Stimulated activated CD4-positive, alpha-beta T cell treated with anti-CD3 and anti-CD28 coated beads, Interleukin-4, amount 100 ng/mL, for 48 hours (primary cell): ENCODE data around the gene ACSS1.
A peak's percentile ranks its signal among the peaks of the same experiment; 100 is the strongest.

ENCODE experiments used
- DNase-seq, 2 donors: peaks; one replicate each; pipeline ENCODE4 v3.0.0-alpha.2; 2020; ENCODE audit warnings: low read depth in 2 of 2

Gene ACSS1

DNA sequence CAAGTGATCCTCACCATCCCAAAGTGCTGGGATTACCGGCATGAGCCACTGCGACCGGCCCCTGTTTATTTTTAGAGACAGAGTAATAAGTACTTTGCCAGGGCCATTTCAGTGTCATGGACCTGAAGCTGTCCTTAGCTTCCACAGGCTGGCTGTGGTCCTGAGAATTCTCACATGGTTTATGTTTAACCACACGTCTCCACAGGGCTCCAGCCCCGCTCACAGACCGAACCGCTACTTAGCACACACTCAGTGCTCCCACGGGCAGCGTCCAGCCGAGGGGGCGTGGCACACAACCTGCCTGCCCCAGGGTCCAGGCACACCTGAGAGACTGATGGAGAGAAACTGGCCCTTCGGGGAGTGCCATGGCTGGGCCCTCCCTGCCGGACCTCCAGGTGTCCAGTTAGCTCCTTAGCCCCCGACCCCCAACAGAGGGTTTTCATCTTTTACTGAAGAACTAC is 11.7 kb downstream of the ACSS1 start:
- no peak for DNase-seq

DNA sequence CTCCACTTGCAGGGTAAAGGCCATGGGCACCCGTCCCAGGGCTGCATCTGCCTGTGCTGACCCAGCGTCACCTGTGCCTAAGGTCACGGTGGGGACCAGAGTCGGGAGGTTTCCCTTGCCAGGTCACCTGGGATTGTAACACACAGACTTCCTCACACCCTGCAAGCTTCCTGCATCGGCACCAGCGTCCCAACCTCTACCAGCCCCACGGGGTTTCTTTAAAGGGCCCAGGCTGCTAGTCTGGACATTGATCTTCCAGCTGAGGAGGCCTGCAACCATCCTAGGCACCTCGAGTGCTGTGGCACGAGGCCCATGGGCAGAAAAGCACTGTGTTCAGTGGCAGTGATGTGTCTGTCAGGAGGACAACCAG is 12.6 kb downstream of the ACSS1 start:
- no peak for DNase-seq

DNA sequence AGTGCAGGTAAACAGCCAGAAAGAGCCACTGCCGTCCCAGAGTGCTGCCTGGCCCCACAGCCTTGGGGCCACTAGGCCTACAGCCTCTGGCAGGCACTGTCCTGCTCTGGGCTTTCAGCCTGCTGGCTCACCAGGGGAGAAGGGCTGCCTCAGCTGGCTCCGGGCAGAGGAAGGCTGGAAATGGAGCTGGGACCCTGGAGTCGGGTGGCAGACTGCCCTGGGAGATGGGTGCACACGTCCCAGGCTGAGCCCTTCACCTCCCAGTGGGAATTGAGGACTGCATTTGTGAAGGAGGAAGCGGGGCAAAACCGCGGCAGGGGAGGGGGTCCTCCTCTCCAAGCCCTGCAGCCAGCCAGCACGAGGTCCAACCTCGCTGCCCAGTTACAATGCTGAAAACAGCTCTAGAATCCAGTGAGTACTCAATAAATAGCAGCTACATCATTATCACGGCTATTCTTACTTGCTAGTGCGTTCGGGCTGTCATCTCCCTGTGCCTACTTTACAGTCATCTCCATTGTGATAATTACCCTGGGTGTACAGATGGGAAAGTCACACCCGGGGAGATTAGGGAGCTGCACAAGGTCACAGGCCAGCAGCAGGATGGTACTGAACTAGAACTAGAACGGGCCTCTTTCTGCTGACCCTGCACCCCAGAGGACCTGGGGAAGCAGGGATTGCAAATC is 13.1 kb downstream of the ACSS1 start:
- DNase-seq, result no peak

DNA sequence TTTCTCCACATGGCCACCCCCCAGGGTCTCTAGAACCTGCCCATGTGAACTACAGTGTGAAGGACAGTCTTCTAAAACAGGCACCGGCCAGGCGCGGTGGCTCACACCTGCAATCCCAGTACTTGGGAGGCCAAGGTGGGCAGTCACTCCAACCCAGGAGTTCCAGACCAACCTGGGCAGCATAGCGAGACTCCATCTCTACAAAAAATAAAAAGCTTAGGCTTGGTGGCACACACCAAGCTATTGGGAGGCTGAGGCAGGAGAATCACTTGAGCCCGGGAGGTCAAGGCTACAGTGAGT is 13.7 kb downstream of the ACSS1 start:
- DNase-seq, result no peak

DNA sequence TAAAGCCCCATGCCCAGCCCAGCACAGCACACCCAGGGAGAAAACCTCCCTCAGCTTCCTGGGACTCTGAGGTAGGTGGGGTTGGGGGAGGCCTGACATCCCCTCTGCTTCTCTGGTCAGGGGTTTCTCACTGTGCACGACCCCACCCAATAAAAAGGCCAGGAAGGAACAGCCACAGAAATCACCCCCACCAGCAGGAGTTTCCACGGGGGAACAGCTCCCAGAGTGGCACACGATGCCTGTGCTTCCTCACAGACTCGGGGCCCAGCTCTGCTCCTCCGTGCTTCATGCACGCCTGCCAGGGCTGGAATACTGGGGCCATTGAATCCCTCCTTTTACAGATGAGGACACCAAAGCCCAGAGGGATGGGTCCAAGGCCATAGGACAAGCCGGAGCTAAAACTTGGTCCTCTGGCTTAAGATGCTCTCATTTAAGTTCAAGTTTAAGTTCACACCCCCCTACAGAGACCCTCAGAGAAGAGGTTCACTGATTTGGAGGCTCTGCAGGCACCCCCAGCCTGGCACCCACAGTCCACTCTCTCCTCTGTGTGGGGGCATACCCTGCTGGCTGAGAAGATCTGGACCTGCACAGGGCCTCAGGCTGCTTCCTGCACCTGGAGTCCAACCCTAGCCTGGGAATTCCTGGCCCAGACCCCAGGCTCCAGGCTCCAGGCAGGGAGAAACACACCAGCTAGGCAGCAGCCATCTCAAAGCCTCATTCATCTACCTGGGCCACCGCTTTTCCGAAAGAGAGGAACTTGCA is 14.3 kb downstream of the ACSS1 start:
- no peak for DNase-seq

DNA sequence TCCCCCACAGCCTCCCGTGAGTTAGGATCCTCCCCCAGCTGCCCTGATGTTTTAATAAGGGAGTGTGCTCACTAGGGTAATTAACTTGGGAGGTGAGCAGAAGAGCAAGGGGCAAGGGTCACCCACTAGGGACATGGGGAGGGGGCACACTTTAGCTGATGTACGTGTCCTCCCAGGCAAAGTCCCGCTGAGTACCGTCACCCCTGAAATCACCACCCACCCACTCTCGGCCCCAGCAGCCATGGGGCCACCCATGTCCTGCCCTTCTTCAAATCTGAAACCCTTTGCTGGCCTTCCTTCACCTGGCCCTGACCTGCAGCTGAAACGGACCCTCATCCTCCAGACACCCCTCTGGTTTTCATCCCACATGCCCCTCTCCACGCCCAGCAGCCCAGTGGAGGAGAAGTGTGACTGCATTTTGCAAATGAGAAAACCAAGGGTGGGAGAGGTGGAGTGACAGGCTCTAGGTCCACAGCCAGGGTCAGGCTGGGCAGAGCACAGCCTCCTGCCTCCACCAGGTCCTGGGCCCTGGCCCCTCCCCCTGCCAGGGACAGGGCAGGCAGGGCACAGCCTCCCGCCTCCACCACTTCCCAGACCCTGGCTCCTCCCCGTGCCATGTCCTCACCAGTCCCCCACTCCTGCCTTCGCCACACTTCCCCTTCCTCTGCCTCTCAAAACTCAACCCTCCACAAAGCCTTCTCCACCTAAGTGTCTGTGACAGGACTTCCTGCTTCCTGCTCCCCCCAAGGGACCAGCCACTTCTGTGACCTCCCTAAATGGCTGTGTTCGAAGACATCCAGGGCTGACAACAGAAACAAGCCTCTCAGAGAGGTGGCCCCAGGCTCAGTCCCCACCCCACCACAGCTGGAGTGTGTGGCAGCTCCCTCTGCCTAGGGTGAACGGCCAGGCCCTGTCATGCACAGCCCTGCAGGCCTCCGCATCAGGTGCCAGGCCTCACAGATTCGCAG is 15.1 kb downstream of the ACSS1 start:
- DNase-seq, result peak in 1 of 2 donors; percentile 13

DNA sequence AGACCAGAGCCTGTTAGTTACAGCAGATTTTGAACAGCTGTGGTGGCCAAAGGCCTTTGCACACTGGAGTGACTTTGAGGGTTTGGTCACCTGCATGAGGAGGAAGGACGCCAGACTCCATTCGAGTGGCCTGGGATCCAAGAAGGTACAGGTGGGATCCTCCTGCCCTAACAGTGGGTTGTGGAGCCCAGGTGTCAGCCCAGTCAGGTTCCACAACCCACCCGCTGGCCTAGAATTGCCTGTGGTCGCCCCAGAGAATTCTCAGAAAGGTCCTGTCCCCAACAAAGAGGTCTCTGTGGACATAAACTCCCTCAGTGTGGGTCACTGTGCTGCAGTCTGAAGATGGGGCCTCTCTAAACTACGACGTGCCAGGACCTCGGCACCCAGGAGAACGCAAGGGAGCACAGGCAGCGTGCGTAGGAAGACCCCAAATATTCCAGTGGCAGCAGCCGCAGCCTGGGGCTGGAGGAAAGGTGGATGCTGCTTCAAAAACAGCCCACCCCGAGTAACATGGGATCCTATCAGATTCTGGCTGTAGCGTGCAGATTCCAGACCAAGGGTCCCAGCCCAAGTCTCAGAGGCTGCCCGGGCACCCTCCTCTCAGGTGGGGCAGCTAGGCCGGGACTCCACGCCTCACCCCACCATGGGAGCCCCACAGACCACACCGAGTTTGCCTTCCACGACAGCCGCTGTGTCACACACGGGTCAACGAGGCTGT is 16.0 kb downstream of the ACSS1 start:
- DNase-seq, result no peak

DNA sequence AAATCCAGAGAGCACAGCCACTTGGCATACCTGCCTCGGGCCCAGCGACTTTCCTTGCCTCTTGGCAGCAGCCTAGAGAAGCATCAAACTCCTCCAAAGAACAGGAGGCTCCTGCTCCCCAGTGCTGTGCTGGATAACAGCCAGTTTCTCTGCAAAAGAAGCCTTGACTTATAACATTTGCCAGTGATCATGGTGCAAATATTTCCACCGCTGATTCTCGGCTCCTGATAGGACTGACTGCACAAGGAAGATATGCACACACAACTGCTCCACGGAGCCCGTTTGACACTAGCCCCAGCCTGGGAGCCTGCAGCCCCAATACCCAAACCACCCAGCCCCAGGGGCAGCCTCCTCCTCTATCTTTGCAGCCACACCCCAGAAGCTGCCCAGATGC is 17.5 kb downstream of the ACSS1 start:
- no peak for DNase-seq

DNA sequence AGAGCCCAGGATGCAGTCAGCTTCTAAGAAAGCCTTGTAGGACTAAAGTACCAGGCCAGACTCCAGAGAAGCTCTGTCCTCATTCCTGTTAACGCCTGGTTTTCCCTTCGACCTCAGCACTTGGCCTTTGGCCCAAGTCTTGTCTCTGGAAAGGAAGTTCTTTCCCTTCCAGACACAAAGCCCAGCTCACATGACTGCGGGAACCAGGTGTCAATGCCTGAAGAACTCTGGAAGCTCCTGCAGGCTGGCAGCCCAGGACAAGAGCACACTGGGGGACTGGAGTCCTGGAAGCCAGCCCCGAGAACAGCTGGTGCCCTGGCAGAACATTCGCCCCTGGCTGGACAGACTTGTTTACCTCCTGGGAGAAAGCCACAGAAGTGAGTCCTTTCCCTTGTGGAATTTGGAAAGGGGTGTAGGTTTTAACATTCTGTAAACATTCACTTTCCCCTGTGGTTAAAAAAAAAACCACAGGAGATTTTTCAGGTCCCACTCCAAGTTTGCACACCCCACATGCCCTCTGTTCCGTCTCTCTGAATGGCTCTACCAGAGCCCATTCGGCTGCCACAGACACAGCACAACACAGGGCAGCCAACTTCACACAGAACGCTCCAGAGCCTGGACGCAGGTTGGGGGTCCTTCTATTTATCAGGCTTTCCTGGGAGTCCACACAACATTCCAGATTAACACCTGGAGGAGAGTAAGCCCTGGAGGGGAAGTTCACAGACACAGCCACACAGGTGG is 18.1 kb downstream of the ACSS1 start:
- no peak for DNase-seq

DNA sequence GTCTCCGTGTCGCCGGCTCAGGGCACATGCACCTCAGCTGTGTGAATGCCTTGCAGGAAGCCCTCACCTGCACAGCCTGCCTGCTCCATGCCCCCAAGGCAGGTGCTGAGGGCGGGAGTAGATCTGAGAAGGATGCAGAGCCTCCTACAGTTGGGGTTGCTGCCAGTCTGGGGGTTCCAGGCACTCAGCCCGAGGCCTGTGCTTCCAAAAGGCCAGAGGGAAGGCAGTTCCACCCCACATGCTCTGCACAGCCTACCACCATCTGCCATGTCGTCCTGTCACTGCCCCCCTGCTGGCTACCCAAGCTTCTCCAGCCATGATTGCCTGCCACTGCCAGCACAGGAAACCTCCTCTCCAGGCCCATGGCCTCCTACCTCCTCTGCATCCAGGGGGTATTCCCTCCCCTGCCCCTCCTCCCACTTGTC is 19.3 kb downstream of the ACSS1 start:
- no peak for DNase-seq

DNA sequence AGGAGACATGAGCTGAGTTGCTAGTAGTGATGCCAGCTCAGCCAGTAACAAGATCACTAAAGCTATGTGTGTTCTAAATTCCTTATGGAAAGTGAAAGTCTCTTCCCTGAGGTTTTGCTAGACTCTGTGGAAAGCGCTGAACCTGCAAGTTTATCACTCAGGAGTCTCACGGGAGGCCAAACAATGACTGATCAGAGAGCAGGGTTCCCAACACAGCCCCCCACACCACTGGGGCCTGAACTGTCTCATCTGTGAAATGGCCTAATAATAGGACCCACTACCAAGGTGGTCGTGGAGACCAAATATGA is 19.9 kb downstream of the ACSS1 start:
- DNase-seq, result no peak

DNA sequence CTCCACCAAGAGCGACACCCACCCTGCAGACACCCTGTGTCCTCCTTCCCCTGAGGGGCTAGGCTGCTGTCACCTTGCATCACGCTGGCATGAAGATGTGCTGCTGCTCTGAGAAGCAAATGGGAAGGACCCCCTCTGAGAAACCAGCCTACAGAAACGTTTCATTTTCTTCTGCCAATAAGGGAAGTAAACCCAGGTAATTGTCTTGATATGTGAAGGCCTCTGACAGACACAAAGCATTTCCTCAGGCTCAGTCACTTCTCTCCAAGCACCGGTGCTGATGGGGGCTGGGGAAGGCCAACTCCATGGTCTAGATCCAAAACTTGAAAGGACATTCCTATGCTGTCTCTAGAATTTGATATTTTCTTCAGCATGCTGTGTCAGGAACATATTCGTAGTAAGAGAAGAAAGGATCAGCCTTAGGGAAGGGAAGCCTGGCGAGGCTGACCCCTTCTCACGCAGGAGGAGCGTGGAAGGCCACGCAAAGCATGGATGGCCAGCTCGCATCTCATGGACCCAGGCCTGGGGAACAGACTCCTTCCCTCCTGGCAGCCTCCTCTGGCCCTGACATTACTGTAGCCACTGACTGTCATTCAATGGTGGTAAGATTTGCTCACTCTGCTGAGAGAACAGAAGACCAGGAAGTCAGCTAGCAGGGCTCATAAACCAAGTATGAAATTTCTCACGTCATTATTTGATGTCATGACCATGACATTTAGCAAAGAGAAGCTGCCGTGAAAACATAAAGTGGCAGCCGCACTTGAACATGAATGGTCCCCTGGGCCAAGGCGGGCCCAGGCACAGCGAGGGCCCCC is 20.4 kb downstream of the ACSS1 start:
- DNase-seq, result no peak

DNA sequence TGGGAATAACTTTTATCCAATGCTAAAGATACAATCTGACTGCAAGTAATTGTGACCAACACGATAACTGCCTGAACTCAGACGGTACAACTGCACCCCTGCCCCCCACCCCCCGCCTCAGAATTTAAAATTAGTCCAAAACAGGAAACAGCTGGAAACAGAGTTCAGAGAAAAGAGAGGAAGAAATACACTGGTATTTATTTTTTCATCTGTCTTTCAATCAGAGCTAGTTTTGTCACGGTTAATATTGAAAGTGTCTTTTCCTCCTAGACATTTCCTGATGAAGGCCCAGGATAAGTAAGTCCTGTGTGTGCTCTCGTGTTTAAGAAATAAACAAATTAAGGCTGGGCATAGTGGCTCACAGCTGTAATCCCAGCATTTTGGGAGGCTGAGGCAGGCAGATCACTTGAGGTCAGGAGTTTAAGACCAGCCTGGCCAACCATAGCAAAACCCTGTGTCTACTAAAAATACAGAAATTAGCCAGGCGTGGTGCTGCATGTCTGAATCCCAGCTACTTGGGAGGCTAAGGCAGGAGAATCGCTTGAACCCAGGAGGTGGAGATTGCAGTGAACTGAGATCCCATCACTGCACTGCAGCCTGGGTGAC is 21.5 kb downstream of the ACSS1 start:
- no peak for DNase-seq

DNA sequence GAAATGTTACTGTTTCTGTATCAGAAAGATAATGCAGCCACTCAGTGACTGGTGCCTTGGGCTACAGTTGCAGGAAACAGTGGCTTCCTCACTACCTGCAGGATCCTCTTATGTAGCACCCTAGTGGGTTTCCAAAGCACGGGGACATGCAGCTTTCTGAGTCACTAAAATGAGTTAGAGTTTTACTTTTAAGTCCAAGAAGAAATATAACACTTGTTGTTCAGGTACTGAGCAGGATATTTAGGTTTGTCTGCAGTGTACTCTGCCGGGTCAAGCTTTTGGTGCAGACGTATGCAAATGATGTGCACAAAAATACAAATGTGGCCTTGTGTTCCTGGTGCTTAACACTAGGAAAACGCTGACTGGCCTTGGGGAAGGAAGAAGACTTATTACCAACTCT is 22.0 kb downstream of the ACSS1 start:
- no peak for DNase-seq

DNA sequence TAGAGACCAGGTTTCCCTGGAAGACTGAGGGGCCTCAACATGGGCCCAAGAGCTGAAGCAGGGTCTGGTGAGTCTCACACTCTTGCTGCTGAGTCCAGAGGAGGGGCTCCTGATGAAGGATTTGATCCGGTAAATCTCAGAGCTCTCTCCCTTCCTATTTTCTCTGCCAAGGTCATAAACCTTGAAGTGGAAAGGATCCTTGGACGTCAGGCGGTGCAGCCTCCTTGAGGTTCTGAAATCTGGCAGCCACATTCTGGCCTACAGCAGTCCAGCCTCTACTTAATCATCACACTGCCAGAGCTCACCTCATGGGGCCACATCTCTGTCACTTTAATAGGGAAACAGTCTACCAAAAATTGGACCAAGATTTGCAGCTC is 24.0 kb downstream of the ACSS1 start:
- no peak for DNase-seq

DNA sequence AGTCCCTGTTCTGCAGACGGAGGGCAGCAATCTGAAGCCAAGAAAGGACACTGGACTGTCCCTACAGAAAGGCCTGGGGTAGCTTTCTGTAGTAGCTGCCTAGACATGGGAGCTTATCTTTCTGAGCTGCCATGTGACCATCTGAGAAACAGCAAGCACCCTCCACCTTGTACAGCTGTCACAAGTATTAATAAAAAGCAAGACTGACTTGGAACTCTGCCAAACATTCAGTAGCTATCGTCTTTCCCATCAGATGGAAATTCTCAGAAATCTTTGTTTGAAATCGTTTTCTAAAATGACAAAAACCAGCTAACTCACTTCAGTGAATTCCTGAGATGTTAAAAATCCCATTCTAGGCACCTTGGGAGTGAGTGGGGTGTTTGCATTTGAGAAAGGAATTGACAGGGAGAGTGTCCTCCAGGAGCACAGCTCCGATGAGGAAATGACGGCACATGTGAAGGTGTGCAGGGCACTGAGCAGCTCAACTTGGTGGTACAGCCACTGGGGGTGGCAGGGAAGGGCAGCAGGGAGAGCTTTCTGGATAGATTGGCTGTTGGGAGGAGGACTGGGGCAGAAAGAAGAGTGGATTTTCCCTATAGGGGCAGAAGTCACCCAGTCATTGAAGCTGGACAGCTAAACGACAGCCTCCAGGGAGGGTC is 24.5 kb downstream of the ACSS1 start:
- no peak for DNase-seq

DNA sequence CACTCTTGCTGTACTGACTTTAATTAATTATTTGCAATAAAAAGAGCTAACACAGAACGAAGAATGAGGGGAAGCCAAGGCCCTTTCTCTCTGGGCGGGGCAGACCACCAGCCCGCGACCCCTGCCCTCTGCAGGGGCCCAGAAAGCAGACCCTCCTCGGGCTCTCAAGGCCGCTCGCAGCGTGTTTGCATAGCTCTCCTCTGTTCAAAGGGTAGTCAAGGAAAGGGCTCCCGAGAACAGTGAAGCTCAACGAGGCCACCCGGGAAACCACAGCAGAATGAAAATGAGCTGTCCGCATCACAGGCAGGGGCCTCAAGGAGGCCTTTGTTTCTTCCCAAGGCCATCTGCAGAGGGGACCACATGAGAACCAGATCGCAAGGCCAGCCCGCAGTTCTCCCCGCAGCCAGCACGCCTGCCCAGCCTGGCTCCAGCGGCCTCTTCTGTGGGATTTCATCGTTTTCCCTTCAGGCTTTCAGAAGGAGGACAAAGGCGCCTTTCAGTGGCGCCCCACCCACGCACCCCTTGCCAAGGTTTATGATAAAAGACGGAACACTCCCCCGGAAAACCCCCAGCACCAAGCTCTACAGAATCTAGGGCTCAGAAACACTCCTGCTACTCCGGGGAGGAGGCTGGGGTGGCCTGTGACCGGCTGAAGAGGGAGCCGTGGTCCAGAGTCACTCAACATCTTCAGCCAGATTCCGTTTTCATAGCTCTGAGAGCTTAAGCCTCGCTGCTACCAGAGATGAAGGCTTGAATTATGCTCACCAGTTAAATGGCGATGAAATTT is 25.3 kb downstream of the ACSS1 start:
- DNase-seq, result no peak

DNA sequence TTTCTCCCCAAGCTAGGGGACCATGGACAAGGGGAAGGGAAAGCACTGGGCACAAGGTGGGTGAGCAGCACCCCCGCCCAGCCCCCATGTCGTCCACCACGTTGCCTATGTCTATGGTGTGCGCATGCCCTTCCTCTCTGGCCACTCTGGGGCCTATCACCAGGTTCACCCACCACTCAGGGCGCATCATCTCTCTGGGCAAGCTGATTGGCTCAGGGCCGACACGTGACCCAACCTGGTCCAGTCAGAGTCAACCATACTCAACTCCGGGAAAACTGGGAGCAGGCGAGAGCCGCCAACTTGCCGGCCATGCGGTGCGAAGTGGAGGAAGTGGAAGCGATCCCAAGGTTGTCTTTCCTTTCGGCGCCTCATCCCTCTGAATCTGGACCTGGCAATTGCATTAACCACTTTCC is 25.9 kb downstream of the ACSS1 start:
- no peak for DNase-seq

DNA sequence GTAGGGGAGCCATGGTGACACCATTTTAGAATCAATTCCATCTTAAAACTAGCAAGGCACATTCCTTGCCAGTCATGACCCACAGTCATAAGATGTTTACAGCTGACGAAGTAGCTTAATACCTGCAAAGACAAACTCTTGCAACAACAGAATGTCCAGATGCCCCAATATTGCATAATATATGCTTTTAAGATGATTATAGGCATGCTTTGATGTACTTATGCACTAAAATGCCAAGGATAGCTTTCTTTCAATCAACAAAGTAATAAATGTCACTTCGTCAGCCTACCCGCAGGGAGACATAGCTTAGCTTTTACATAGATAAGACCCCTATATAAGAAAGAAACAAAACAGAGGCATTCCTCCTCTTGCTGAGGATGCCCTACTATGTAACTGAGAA is 26.7 kb downstream of the ACSS1 start:
- no peak for DNase-seq
